ENCODE data around the gene KPNA4.
"Not testable (repeated sequence)": the region's sequence is repeated elsewhere in the genome, so short reads cannot be mapped to it uniquely, and the experiment has no call there.

The KPNA4 gene, protein sequence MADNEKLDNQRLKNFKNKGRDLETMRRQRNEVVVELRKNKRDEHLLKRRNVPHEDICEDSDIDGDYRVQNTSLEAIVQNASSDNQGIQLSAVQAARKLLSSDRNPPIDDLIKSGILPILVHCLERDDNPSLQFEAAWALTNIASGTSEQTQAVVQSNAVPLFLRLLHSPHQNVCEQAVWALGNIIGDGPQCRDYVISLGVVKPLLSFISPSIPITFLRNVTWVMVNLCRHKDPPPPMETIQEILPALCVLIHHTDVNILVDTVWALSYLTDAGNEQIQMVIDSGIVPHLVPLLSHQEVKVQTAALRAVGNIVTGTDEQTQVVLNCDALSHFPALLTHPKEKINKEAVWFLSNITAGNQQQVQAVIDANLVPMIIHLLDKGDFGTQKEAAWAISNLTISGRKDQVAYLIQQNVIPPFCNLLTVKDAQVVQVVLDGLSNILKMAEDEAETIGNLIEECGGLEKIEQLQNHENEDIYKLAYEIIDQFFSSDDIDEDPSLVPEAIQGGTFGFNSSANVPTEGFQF
- 141 to 334 (median 181) reads per million in 18 experiments for total RNA-seq

DNA sequence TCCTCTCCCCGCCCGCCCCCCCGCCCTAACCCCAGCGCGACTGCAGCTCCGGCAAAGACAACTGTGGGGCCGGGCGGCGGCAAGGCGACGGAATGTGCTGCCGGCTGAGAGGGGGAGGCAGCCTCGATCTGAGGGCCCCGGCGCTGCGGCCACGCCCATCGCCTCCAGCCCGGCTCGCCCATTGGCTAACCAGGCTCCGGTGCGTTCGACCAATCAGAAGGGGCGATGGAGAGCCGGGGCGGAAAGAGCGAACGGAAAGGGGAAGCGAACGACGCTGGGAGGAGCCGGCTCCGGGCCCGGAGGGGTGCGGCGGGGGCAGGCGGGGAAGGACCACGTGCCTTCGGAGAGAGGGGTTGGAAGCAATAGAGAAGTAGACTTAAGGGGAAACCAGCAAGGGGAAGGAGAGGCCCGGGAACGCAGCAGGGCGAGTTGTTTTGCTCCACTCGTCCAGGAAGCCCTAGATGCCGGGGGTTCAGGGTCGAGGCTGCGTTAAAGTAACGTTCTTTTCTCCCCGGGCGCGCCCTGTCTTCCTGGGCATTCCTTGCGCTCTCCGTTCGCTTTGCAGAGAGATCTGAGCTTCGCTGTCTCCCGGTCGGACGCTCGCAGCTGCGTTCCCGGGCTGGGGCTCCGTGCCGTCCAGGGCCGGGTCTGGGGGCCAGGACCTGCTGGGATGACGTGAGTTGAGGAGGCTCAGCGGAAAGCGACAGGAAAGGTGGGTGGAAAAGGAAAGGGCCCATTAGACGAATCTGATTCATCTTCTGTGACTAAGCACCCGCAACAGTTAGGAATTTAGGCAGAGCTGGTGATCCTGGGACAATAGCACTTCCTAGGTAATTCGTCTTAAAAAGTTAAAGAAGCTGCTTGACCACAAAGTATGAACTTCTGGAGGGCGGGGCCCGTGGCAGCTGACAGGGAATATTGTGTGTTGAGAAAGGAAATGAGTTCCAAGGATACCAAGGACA is at the start of gene KPNA4:
Gene KPNA4, minus strand, starts transcription at position 130 of the 962 bp plus-strand sequence. CDS start 289 bp downstream, outside the sequence.
- DNase-seq: peak; percentile 99

DNA sequence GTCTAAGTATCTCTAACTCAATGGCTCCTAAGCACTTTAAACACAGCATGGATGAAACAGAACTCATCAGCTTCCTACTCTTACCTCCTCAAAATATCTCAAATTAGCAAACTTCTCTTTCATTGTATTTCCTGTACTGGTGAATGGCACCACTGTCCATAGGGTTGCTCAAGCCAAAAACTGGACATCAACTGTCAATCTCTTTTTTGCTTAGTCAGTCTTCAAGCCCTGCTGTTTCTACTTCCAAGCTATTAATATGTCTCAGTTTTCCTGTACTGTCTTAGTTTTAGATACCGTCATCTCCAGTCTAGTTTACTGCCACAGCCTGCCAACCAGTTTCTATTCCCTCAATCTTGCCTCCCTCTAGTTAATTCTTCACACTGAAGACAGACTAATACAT is 48.3 kb upstream of the KPNA4 start:
- no peak for DNase-seq

DNA sequence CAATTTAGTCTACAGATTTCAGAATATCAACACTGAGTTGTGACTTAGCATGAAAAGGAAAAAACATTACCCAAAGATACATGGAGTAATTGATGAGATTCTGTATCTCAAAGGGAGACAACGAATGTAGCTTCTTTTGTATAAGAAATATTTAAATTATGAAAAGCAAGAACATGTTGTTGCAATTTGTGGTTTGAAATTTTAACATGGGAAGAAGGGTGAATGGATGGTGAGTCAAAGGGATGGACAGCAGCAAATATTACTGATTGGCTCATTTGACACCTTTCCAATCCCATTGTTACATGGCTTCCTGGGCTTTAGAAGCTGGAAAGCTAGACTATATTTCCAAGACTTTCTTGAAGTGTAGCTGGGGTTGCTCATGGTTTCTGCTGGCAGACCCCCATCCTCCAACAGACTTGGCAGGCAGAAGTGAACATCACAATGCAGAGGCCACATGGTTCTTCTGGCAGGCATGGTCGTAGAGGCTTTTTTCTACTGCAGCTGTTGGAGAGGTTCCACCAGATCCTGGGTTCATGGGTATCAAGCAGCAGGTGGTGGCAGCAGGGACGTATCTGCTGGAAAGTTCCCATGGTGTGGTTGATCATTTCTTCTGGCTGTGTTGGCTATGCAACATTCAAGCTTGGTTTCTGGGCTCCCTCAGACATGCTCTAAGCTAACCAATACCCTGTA is 47.2 kb upstream of the KPNA4 start:
- DNase-seq: no peak

DNA sequence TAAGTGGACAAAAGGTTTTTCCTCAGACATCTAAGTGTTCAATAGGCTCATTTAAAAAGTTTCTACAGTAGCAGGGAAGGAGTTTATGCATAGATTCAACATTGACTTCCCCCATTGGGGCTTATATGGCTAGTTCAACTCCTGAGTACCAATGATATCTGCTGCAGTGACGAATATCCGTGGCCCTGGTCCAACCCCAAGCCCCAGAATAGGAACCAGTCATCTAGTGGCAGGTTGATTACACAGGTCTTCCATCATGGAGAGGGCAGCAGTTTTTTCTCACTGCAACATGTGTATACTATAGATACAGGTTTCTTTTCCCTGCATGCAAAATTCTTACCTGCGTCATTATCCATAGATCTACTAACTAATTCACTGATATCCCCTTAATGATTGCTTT is 45.8 kb upstream of the KPNA4 start:
- DNase-seq: no peak

DNA sequence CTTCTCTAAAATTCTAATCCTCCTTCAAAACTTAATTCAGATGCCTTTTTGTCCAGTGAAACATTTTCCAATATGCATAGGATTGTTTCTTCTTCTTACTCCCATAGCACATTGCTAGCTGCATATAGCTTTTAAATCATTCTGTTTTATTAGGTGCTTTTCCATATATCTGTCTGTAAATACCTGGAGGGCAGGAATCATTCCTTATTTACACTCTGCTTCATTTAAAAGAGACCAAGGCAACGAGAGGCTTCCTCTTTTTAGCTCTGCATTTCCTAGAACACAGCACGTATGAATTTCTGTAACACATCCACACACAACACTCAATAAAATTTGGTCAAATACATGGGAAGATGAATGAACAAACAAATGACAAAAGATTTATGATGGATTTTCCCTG is 43.5 kb upstream of the KPNA4 start:
- no peak for DNase-seq

DNA sequence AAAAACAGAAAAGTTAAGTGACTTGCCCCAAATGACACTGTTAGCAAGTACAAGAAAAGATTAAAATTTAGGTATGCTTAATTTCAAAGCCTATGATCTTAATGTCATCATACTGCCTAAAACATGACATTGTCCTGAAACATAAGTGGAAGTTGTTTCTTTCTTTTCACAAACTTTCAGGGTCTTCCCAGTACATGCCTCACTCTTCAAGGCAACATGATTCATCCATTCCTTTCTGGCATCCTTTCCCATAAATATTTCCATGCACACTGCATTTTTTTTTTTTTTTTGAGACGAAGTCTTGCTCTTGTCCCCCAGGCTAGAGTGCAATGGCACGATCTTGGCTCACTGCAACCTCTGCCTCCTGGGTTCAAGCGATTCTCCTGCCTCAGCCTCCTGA is 42.5 kb upstream of the KPNA4 start:
- DNase-seq: no peak

DNA sequence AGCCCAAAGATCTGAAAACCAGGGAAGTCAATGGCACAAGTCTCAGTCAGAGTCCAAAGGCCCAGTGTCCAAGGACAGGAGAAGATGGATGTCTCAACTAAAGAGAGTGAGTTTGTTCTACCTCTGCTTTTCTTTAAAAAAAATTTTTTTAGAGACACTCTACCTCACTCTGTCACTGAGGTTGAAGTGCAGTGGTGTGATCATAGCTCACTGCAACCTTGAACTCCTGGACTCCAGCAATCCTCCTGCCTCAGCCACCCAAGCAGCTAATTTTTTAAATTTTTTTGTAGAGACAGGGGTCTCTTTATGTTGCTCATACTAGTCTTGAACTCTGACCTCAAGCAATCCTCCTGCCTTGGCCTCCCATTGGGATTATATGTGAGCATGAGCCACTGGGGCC is 39.9 kb upstream of the KPNA4 start:
- no peak for DNase-seq

DNA sequence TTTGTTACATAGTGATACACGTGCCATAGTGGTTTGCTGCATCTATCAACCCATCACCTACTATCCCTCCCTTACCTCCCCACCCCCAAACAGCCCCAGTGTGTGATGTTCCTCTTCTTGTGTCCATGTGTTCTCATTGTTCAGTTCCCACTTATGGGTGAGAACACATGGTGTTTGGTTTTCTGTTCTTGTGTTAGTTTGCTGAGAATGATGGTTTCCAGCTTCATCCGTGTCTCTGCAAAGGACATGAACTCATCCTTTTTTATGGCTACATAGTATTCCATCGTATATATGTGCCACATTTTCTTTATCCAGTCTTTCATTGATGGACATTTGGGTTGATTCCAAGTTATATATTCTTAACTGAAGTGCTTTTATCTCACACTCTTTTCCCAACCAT is 38.5 kb upstream of the KPNA4 start:
- not testable (repeated sequence) for DNase-seq

DNA sequence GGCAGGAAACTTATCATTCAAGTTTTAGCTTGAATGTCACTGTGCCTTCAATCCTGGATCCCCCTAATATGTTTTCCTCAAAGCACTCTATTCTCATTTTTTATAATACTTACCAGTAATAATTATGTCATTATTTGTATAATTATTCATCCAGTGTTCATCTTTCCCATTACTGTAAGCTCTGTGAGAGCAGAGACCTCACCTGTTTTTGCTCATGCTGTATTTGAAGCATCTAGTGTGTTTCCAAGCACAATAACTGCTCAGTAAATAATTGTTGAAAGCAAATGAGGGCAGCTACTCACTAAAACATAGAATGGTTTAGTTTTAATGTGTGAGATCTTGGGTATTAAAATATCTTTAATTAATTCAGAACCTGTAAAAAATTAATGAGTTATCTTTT is 36.9 kb upstream of the KPNA4 start:
- no peak for DNase-seq

DNA sequence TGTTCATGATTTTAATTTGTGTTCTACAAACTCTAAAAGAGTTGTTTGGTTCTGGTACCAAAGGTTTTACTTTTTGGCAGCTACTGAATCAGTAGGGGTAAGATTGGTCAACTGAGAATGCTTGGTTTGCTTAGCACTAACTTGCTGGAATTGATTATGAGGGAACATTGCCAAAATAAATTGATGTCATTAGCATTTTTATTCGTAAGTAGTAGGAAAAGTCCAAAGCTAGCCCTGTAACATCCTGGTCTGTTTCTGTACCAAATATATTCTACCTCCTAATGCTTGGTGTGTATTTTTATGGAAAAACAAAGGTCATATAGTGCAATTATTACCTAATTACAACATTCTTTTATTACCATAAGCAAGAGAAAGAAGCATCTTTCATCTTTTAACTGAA is 35.9 kb upstream of the KPNA4 start:
- DNase-seq: no peak

DNA sequence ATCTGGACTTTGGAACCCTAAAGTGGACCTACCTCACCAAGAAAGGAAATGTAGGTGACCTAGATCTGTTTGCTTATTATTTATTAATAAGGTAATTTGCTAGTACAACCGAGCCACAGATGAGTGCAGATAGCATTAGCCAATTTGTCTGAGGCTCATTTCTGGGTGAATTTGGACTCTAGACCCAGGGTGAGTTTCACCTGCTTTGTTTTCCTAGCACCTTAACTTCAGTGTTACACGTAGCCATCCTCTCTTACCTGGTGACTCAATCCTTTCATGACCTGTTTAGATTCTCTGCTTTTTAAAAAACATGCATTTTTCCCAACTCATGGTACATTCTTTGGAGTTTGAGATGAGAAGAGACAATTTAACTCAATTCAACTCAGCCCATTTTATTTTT is 33.5 kb upstream of the KPNA4 start:
- no peak for DNase-seq

DNA sequence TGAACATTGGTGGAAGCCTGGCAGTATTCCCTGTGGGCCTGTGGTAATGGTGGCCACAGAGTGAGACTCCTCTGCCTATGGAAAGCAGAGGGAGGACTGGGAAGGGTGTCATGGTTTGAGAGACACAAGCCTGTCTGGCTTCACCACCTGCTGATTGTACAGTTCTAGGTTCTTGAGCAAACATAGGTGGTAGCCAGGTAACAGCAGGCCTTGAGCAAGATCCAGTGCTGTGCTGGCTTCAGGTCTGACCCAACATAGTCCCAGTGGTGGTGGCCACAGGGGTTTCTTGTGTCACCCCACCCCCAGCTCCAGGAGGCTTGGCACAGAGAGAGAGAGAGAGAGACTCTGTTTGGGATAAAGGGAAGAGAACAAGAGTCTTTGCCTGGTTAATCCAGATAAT is 22.7 kb upstream of the KPNA4 start:
- DNase-seq: no peak

DNA sequence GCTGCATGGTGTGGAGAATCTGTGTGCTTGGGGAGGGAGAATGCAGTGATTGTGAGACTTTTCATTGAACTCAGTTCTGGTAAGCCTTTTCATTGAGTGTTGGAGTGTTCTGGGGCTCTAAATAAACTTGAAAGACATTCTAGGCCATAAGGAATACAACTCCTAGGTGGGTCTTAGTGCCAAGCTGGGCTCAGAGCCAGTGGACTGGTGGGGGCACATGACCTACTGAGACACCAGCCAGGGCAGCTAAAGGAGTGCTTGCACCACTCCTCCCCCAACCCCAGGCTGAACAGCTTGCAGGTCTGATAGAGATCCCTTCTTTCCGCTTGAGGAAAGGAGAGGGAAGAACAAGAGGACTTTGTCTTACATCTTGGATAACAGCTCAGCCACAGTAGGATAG is 21.7 kb upstream of the KPNA4 start:
- DNase-seq: no peak

DNA sequence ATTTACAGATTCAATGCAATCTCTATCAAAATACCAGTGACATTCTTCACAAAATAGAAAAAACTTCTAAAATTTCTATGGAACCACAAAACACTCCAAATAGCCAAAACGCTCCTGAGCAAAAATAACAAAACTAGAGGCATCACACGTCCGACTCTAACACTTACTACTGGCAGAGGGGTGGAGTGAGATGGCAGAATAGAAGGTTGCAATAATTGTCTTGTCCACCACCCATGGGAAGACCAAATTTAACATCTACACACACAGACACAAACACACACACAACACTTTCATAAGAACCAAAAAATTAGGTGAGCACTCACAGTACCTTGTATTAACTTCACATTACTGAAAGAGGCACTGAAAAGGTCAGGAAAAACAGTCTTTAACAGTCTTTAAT is 21.3 kb upstream of the KPNA4 start:
- no peak for DNase-seq

DNA sequence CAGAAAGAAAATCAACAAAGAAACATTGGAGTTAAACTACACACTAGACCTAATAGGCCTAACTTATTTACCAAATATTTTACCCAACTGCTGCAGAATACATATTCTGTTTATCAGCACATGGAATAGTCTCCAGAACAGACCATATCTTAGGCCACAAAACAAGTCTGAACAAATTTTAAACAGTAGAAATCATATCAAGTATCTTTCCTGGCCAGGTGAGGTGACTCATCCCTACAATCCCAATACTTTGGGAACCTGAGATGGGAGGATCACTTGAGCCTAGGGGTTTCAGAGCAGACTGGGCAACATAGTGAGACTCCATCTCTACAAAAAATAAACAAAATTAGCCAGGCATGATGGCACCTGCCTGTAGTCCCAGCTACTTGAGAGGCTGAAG is 18.1 kb upstream of the KPNA4 start:
- DNase-seq: no peak

DNA sequence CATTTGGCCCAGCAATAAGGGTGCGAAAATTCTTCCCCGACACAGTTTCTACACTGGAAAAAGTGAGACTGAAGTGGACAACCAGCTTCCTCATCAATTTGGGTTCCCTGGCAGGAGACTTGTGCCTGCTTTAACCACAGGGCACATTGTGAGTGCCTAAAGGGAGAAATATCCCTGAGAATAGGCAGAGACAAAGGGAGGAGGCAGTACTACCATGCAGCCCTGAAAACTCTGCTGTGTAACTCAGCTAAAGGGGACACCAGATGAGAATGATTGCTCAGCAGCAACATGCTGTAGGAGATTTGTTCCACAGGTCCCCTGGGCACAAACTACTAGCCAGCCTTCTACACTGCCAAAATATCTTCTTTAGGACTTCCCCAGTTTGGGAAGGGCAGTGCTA is 15.6 kb upstream of the KPNA4 start:
- no peak for DNase-seq

DNA sequence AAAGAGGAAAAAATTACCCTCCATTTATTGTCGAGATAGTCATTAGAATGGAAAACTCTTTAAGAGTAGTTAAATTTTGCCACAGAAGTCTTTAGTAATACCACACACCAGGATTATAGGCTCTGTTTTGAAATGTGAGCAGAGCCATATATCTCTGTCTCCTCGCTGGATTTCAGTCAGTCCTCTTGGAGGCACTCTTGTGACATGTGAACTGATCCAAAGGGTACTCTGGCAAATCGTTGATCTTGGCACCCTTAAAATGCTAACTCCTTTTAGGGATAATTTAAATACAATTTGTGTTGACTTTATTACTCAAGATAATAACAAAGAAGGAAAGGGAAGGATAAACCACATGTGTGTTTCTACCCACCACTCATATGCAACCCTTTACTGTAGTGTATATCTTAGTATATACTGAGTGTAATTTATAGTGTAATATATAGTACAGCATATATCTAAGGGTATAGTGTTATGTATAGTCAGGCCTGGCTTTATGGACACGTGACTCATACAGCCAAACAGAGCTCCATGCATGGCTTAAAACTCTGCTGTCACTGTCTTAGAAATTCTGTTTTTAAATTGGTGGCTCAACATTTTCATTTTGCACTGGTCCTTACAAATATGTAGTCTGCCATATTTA is 12.3 kb upstream of the KPNA4 start:
- no peak for DNase-seq

DNA sequence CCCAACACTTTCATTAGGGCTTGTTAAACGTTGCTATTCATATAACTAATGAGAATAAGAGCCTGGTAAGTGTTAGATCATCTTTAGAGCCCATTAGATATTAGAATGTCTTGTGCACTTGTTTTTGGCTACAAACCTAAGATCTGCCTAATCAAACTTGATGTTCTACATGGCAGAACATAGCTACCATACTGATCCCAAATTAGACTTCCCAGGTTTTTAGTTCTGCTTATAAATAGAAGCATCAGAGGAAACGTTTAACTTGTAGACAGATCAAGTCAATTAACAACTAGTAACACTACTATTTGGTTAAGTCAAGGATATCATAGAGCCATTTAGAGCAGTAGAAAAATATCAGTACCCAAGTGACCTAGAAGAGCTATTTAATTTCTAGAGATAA is 11.7 kb upstream of the KPNA4 start:
- DNase-seq: no peak

DNA sequence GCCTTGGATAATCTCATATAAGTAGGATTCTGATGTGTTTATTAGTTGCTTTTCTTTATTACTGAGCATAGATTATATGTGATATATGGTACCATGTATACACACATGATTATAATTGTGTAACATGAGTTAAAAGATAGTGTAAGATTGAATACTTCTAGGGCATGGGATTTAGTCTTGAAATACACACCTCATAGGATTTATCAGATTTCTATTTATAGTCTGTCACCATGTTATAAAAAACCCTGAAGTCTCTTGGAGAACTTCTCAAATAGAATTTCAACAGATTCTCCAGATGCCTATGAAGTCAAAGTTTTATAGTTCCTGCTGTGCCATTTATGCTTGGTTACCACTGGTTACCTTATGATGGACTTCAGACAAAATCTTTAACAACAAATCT is 11.2 kb upstream of the KPNA4 start:
- no peak for DNase-seq

DNA sequence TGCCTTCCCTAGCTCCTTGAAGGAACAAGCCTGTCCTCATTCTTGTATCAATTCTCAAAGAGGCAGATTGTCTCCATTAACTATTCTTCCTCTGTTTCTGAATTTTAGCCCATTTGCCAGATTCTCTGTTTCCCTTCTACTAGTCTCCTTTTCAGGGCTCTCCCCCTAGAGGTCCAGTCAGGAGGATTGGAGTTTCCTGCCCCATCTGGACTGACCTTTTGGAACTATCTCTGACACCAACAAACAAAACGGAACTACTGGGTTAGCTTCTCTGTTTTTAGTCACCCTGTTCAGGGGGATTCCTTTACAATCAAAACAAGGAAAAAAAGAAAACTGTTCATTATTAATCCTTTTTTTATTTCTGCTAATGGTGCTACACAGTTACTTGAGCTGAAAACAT is 10.2 kb upstream of the KPNA4 start:
- no peak for DNase-seq

DNA sequence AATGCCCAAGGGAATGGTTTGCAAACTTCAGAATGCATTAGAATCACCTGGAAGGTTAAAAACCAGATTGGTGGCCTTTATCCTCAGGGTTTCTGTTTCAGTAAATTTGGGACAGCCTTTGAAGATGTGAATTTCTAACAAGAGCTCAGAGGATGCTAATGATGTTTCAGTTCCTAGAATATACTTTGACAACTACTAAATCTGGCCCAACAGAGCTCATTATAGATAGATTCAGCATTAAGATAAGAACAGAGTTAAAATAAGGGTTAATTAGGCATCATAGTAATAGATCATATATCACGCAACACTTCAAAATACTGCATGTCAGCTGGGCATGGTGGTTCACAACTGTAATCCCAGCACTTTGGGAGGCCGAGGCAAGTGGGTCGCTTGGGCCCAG is 9.3 kb upstream of the KPNA4 start:
- DNase-seq: no peak

DNA sequence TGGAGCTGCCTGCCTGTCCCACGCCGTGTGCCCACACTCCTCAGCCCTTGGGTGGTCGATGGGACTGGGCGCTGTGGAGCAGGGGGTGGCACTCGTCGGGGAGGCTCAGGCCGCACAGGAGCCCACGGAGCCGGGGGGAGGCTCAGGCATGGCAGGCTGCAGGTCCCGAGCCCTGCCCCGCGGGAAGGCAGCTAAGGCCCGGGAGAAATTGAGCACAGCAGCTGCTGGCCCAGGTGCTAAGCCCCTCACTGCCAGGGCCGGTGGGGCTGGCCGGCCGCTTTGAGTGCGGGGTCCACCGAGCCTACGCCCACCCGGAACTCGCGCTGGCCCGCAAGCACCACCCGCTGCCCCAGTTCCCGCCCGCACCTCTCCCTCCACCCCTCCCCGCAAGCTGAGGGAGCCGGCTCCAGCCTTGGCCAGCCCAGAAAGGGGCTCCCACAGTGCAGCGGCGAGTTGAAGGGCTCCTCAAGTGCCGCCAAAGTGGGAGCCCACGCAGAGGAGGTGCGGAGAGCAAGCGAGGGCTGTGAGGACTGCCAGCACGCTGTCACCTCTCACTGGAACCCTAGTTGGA is 8.7 kb upstream of the KPNA4 start:
- DNase-seq: not testable (repeated sequence)
